ENCODE results near the gene GCA.
A peak's percentile ranks its signal among the peaks of the same experiment; 100 is the strongest.

GCA gene

GRCh38 chr2:162333968-162334367 is 10.0 kb upstream of the GCA start:
- Histone ChIP-seq H3K27me3 (ENCODE audit: insufficient read depth, poor library complexity, severe bottlenecking) (no peaks in the 10 kb centered on the region), H3K4me3 (replicated peaks; ENCODE audit: insufficient read depth, low read length) (no peak overlapping the region), H3K27ac (replicated peaks) (no peak overlapping the region)
- TF ChIP-seq SPI1 (IDR thresholded peaks at IDR 0.05; ENCODE audit: borderline replicate concordance, low read depth) = no peak
- peak; percentile 47 for TF ChIP-seq CTCF (IDR thresholded peaks at IDR 0.05; ENCODE audit: insufficient read depth, low read length)
- TF ChIP-seq GABPA (IDR thresholded peaks at IDR 0.05; ENCODE audit: low read depth) = no peak
- DNase-seq (ENCODE audit: low read depth in 1 of 2, low spot score in 1 of 2) = peak in 1 of 2 experiments; percentile 26

- Histone ChIP-seq H3K27me3 (ENCODE audit: insufficient read depth, poor library complexity, severe bottlenecking) (no peaks in the 10 kb centered on the region), H3K27ac (replicated peaks) (peak overlapping the region; percentile 34; the same call in 1 of the 2 replicates), H3K4me3 (replicated peaks; ENCODE audit: insufficient read depth, low read length) (no peak overlapping the region)
- no peak for DNase-seq (ENCODE audit: low read depth in 1 of 2, low spot score in 1 of 2)
- TF ChIP-seq SPI1 (IDR thresholded peaks at IDR 0.05; ENCODE audit: borderline replicate concordance, low read depth) (no peak), POLR2AphosphoS5 (IDR thresholded peaks at IDR 0.05; ENCODE audit: low read depth) (no peak), CTCF (IDR thresholded peaks at IDR 0.05; ENCODE audit: insufficient read depth, low read length) (no peak)
These were observed 6.1 kb upstream of the GCA start for GRCh38 chr2:162337868-162338267.

GRCh38 chr2:162340822-162341221 is 3.1 kb upstream of the GCA start:
- Histone ChIP-seq H3K27me3 (ENCODE audit: insufficient read depth, poor library complexity, severe bottlenecking) (no peaks in the 10 kb centered on the region), H3K4me3 (replicated peaks; ENCODE audit: insufficient read depth, low read length) (no peak overlapping the region), H3K27ac (replicated peaks) (no peak overlapping the region)
- TF ChIP-seq SPI1 (IDR thresholded peaks at IDR 0.05; ENCODE audit: borderline replicate concordance, low read depth) (no peak), CTCF (IDR thresholded peaks at IDR 0.05; ENCODE audit: insufficient read depth, low read length) (no peak), GABPA (IDR thresholded peaks at IDR 0.05; ENCODE audit: low read depth) (no peak), REST (IDR thresholded peaks at IDR 0.05; ENCODE audit: insufficient replicate concordance, low read depth) (no peak), POLR2AphosphoS5 (IDR thresholded peaks at IDR 0.05; ENCODE audit: low read depth) (no peak)
- DNase-seq (ENCODE audit: low read depth in 1 of 2, low spot score in 1 of 2) = no peak

DNA sequence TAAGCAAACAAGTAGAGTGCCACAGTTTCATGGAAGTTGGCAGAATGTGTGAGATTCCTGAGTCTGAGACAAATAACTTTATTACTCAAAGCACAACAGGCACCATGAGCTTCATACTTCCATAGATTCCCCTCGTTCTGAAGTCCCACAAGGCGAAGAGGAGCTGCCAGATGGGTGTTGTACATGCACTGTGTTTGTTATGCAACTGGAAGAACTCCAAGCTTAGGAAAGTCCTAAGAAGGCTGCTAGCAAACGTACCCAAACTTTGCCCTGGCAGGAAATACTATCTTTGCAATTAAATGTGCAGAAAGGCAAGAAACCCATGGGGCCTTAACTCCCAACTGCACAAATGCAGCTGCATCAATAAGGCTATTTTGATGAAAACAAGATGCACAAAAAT is 1.6 kb upstream of the GCA start:
- Histone ChIP-seq H3K27ac (replicated peaks) (peak overlapping the region; percentile 88), H3K4me3 (replicated peaks; ENCODE audit: insufficient read depth, low read length) (no peak overlapping the region), H3K27me3 (ENCODE audit: insufficient read depth, poor library complexity, severe bottlenecking) (no peaks in the 10 kb centered on the region)
- TF ChIP-seq REST (IDR thresholded peaks at IDR 0.05; ENCODE audit: insufficient replicate concordance, low read depth) (no peak), SPI1 (IDR thresholded peaks at IDR 0.05; ENCODE audit: borderline replicate concordance, low read depth) (no peak), POLR2AphosphoS5 (IDR thresholded peaks at IDR 0.05; ENCODE audit: low read depth) (no peak), GABPA (IDR thresholded peaks at IDR 0.05; ENCODE audit: low read depth) (no peak), CTCF (IDR thresholded peaks at IDR 0.05; ENCODE audit: insufficient read depth, low read length) (no peak)
- DNase-seq (ENCODE audit: low read depth in 1 of 2, low spot score in 1 of 2) = peak in 1 of 2 experiments; percentile 45
